Measurements from ENCODE around the gene LRP1. TPM values are rescaled to one million over a fixed set of nuclear protein-coding genes. Genes with fewer than 3 reads are reported as not detected.

LRP1 gene
- total RNA-seq, 1 donor from 2014 or later = 24.7 TPM

- no peak for DNase-seq (ENCODE audit: low spot score)
- H3K36me3 Mint-ChIP-seq (ENCODE audit: low read depth, unreplicated experiment) = peaks cover 4% of the 10 kb centered on the region
- no peak overlapping the region for H3K4me3 Mint-ChIP-seq (ENCODE audit: unreplicated experiment)
- H3K9me3 Mint-ChIP-seq (ENCODE audit: unreplicated experiment) = no peaks in the 10 kb centered on the region
- TF ChIP-seq CTCF (IDR thresholded peaks at IDR 0.05; ENCODE audit: unreplicated experiment) = no peak
- peaks cover 19% of the 10 kb centered on the region for H3K4me1 Mint-ChIP-seq (ENCODE audit: unreplicated experiment)
- H3K27me3 Mint-ChIP-seq (ENCODE audit: unreplicated experiment) = peaks cover 36% of the 10 kb centered on the region
- no peak overlapping the region for H3K27ac Mint-ChIP-seq (ENCODE audit: unreplicated experiment)
Measured at GRCh38 chr12:57224278-57224972, 96.1 kb downstream of the LRP1 start.

- Mint-ChIP-seq H3K36me3 (ENCODE audit: low read depth, unreplicated experiment) (peaks cover 4% of the 10 kb centered on the region), H3K4me3 (ENCODE audit: unreplicated experiment) (no peak overlapping the region), H3K27ac (ENCODE audit: unreplicated experiment) (no peak overlapping the region), H3K4me1 (ENCODE audit: unreplicated experiment) (peaks cover 22% of the 10 kb centered on the region), H3K27me3 (ENCODE audit: unreplicated experiment) (peaks cover 32% of the 10 kb centered on the region), H3K9me3 (ENCODE audit: unreplicated experiment) (no peaks in the 10 kb centered on the region)
- peak; percentile 87 for TF ChIP-seq CTCF (IDR thresholded peaks at IDR 0.05; ENCODE audit: unreplicated experiment)
- peak; percentile 80 for DNase-seq (ENCODE audit: low spot score)
Measured at GRCh38 chr12:57224973-57225679, 96.8 kb downstream of the LRP1 start.

GRCh38 chr12:57225680-57226210, 97.5 kb downstream of the LRP1 start:
- TF ChIP-seq CTCF (IDR thresholded peaks at IDR 0.05; ENCODE audit: unreplicated experiment) = no peak
- peaks cover 29% of the 10 kb centered on the region for H3K4me1 Mint-ChIP-seq (ENCODE audit: unreplicated experiment)
- peaks cover 1% of the 10 kb centered on the region for H3K36me3 Mint-ChIP-seq (ENCODE audit: low read depth, unreplicated experiment)
- H3K27ac Mint-ChIP-seq (ENCODE audit: unreplicated experiment) = no peak overlapping the region
- no peak for DNase-seq (ENCODE audit: low spot score)
- H3K27me3 Mint-ChIP-seq (ENCODE audit: unreplicated experiment) = peaks cover 34% of the 10 kb centered on the region
- no peaks in the 10 kb centered on the region for H3K9me3 Mint-ChIP-seq (ENCODE audit: unreplicated experiment)
- H3K4me3 Mint-ChIP-seq (ENCODE audit: unreplicated experiment) = no peak overlapping the region

GRCh38 chr12:57226588-57227314, 98.5 kb downstream of the LRP1 start:
- DNase-seq (ENCODE audit: low spot score) = no peak
- H3K36me3 Mint-ChIP-seq (ENCODE audit: low read depth, unreplicated experiment) = no peaks in the 10 kb centered on the region
- H3K27me3 Mint-ChIP-seq (ENCODE audit: unreplicated experiment) = peaks cover 33% of the 10 kb centered on the region
- H3K4me3 Mint-ChIP-seq (ENCODE audit: unreplicated experiment) = peak overlapping the region; percentile 70
- TF ChIP-seq CTCF (IDR thresholded peaks at IDR 0.05; ENCODE audit: unreplicated experiment) = no peak
- H3K27ac Mint-ChIP-seq (ENCODE audit: unreplicated experiment) = peak overlapping the region; percentile 42
- H3K4me1 Mint-ChIP-seq (ENCODE audit: unreplicated experiment) = peaks cover 30% of the 10 kb centered on the region
- no peaks in the 10 kb centered on the region for H3K9me3 Mint-ChIP-seq (ENCODE audit: unreplicated experiment)
